Effector memory CD4-positive, alpha-beta T cell (primary cell): Measurements from ENCODE around the gene TRAM2.

Source experiments
- DNase-seq, 3 donors: peaks; one replicate each; pipeline ENCODE4 v3.0.0-alpha.2; 2020
- H3K27ac ChIP-seq: 2 replicates; pipeline ENCODE4 v1.7.0; 2013; ENCODE audit warnings: mild to moderate bottlenecking, low read length, moderate library complexity; ENCODE audit not compliant: insufficient read depth, poor library complexity, severe bottlenecking
- H3K27me3 ChIP-seq: replicated peaks from 2 replicates; pipeline ENCODE4 v1.7.0; 2013; ENCODE audit warnings: mild to moderate bottlenecking, low read length; ENCODE audit not compliant: insufficient read depth, control insufficient read depth, poor library complexity, severe bottlenecking
- H3K36me3 ChIP-seq: 2 replicates; pipeline ENCODE4 v1.7.0; 2013; ENCODE audit warnings: mild to moderate bottlenecking, low read length, moderate library complexity; ENCODE audit not compliant: control insufficient read depth, insufficient read depth
- H3K4me1 ChIP-seq: 2 replicates; pipeline ENCODE4 v1.7.0; 2013; ENCODE audit warnings: low read length, mild to moderate bottlenecking; ENCODE audit not compliant: control insufficient read depth, insufficient read depth, poor library complexity, severe bottlenecking
- H3K4me3 ChIP-seq: 2 replicates; pipeline ENCODE4 v1.7.0; 2013; ENCODE audit warnings: low read length, low read depth, mild to moderate bottlenecking; ENCODE audit not compliant: insufficient read depth, poor library complexity, severe bottlenecking
- H3K9me3 ChIP-seq: 2 replicates; pipeline ENCODE4 v1.7.0; 2013; ENCODE audit warnings: mild to moderate bottlenecking, low read length, moderate library complexity; ENCODE audit not compliant: control insufficient read depth

The TRAM2 gene

GRCh38 chr6:52513464-52513863 is 63.4 kb downstream of the TRAM2 start:
- no peak for DNase-seq
- no peak overlapping the region for H3K4me3 ChIP-seq
- peaks cover 28% of the 10 kb centered on the region for H3K36me3 ChIP-seq
- H3K27me3 ChIP-seq: no peaks in the 10 kb centered on the region
- no peaks in the 10 kb centered on the region for H3K9me3 ChIP-seq
- no peaks in the 10 kb centered on the region for H3K4me1 ChIP-seq
- H3K27ac ChIP-seq: no peak overlapping the region

DNA sequence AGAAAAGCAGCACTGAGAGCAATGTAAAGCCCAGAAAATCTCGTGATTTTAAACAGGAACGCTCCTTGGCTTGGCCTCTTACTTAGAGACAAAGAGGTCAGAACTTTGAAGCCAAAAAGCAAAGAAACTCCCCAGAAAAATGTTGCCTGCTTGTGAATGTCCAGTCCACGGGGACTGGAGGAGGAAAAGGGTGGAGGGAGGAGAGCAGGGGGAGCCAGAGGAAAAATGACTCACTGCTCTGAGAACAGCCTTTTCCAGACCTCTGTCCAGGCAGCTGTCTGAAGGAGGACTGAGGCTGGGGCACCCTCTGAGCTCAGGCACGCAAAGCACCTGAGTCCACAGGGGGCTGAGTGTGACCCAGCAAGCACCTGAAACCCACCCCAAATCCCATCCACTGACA is 64.7 kb downstream of the TRAM2 start:
- H3K4me1 ChIP-seq: no peaks in the 10 kb centered on the region
- no peak overlapping the region for H3K27ac ChIP-seq
- no peaks in the 10 kb centered on the region for H3K27me3 ChIP-seq
- no peaks in the 10 kb centered on the region for H3K9me3 ChIP-seq
- H3K4me3 ChIP-seq: no peak overlapping the region
- DNase-seq: no peak
- peaks cover 33% of the 10 kb centered on the region for H3K36me3 ChIP-seq

DNA sequence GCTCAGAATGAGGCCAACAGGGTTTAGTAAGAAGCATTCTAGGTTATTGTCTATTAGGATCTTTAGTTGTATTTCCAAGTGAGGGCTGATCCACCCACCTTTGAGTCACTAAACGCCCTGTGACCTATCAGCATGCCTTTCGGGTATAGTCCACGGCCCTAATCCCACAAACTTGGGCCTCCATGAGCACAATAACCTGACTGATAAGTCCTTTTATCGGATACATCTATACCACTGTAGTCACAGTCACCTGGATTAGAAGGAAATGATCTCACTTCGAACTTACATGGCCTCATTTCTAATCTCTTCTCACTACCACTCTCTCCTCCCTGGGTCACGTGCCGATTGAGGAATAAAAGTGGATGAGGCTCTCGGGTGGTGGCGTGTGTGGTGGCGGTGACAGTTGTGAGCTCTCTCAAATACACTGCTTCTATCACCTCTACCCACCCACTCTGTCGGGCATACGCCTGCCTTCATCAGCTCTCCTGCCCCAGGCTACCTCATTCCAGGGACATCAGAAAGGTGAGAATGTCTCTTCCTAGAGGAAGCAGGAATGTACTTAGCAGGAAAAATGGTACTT is 65.2 kb downstream of the TRAM2 start:
- Histone ChIP-seq H3K27me3 (no peaks in the 10 kb centered on the region), H3K27ac (no peak overlapping the region), H3K36me3 (peaks cover 30% of the 10 kb centered on the region), H3K9me3 (no peaks in the 10 kb centered on the region), H3K4me1 (no peaks in the 10 kb centered on the region), H3K4me3 (no peak overlapping the region)
- DNase-seq: no peak

DNA sequence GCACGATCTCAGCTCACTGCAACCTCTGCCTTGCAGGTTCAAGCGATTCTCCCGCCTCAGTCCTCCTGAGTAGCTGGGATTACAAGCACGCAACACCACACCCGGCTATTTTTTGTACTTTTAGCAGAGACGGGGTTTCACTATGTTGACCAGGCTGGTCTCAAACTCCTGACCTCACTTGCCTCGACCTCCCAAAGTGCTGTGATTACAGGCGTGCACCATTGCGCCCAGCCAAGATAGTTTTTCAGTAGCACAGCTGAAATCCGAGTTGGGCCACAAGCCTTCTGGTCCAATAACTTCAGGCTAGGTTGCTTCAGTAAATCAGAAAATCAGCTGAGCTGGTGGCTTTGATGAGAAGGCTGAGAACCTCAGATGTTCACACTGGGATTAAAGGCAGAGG is 65.7 kb downstream of the TRAM2 start:
- H3K36me3 ChIP-seq: peaks cover 25% of the 10 kb centered on the region
- H3K4me3 ChIP-seq: no peak overlapping the region
- DNase-seq: no peak
- no peaks in the 10 kb centered on the region for H3K27me3 ChIP-seq
- no peaks in the 10 kb centered on the region for H3K4me1 ChIP-seq
- no peaks in the 10 kb centered on the region for H3K9me3 ChIP-seq
- no peak overlapping the region for H3K27ac ChIP-seq

GRCh38 chr6:52510213-52510562 is 66.7 kb downstream of the TRAM2 start:
- Histone ChIP-seq H3K27me3 (no peaks in the 10 kb centered on the region), H3K36me3 (peaks cover 23% of the 10 kb centered on the region), H3K27ac (no peak overlapping the region), H3K9me3 (no peaks in the 10 kb centered on the region), H3K4me1 (no peaks in the 10 kb centered on the region), H3K4me3 (no peak overlapping the region)
- no peak for DNase-seq

DNA sequence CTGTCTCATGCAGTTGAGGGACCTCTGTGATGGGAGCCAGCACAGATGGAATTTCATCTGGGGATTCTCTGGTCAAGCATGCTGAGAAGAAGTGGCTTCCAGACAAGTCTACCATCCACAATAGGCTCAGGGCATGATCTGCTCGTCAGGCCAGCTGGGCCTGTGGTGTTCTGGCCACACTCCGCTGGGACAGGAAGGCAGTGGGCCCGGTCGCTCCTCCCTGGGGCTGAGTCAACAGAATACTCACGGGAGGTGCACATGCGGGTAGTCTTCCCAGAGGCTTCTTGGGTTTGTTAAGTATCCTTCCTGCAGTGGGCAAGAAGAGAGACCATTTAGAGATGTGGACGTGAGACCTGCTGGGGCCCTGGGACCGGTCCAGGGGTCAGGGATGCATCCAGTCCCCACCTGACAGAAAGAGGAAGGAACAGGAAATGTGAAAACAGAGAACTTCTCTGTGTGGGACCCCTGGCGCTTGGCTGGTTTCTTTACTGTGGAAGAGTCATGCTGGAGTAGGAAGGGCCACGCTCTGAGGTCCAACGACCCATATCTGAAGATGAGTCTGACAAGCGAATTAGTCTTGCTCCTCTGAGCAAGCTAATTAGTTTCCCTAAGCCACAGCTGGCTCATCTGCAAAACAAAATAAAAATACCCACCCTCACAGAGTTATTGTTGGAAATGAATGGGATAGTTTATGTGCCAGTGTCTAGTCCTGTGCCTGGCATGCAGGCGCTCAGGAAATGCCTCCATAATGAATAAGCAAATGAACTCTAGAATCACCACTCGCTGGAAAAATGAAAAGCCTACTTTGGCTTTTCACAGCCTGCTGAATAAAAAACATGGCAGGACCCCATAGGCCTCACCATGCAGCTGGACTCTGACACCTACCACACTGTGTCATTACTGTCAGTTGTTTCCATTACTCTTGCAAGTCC is 67.3 kb downstream of the TRAM2 start:
- Histone ChIP-seq H3K4me1 (no peaks in the 10 kb centered on the region), H3K4me3 (no peak overlapping the region), H3K9me3 (no peaks in the 10 kb centered on the region), H3K36me3 (peaks cover 18% of the 10 kb centered on the region), H3K27ac (no peak overlapping the region), H3K27me3 (no peaks in the 10 kb centered on the region)
- DNase-seq: no peak

DNA sequence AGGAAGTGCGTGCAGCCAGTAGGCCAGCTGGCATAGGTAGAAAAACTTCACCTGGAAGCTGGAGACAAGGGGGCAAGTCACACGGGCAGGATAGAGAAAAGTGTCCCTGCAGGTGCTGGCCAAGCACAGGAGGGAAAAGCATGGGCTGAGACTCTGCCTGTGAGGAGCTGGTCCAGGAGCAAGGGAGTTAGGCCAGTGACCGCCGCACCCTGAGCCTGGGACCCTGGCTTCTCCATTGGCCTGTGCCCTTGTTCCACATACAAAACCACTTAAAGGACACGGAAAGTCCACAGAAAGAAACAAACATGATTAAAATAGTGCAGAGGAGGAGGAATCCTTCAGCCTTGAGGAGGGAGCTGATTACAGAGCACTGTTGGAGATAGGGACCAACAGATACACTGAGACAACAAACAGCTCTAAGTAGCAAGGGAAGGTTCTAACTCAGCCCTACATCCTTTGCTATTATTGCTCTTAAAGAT is 68.6 kb downstream of the TRAM2 start:
- Histone ChIP-seq H3K9me3 (no peaks in the 10 kb centered on the region), H3K27ac (no peak overlapping the region), H3K4me1 (no peaks in the 10 kb centered on the region), H3K27me3 (no peaks in the 10 kb centered on the region), H3K4me3 (no peak overlapping the region), H3K36me3 (peaks cover 23% of the 10 kb centered on the region)
- DNase-seq: no peak

GRCh38 chr6:52507557-52508260 is 69.2 kb downstream of the TRAM2 start:
- Histone ChIP-seq H3K27ac (no peak overlapping the region), H3K4me1 (no peaks in the 10 kb centered on the region), H3K36me3 (peaks cover 23% of the 10 kb centered on the region), H3K9me3 (no peaks in the 10 kb centered on the region), H3K27me3 (no peaks in the 10 kb centered on the region), H3K4me3 (no peak overlapping the region)
- no peak for DNase-seq

DNA sequence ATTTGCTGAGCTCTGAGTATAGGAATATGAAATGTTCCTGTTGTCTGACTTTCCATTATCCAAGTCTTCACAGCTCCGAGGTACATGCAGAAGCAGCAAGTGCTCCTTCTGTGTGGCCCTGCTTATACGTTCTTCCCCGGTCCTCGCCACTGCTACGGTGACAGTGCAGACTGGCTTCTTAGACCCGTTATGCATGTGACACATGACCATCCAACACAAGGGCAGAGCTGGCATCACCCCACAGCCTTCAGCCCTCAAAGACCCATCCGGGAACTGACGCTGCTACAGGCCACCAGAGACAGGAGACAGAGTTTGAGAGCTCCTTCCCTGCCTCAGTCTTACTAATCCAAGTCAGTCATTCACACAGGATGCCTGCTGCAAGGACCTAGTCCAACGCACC is 70.4 kb downstream of the TRAM2 start:
- H3K27me3 ChIP-seq: no peaks in the 10 kb centered on the region
- H3K9me3 ChIP-seq: no peaks in the 10 kb centered on the region
- H3K4me1 ChIP-seq: no peaks in the 10 kb centered on the region
- H3K36me3 ChIP-seq: peaks cover 31% of the 10 kb centered on the region
- H3K27ac ChIP-seq: no peak overlapping the region
- DNase-seq: no peak
- no peak overlapping the region for H3K4me3 ChIP-seq
